ENCODE measurements around the gene HIVEP1. TPM values are rescaled to one million over a fixed set of nuclear protein-coding genes. Genes with fewer than 3 reads are reported as not detected.

HIVEP1 gene
- total RNA-seq, 5 donors from 2014 or later (not counting 1 experiment from before 2014, with no cell fraction given): 20.0 to 73.1 (median 29.5) TPM

- H3K4me1 Mint-ChIP-seq: peaks cover 54 to 64% (median 57%) of the 10 kb centered on the region in 3 donors
- peak overlapping the region; percentile 4 to 8 for H3K27ac Mint-ChIP-seq
- Histone ChIP-seq H3K27ac (ENCODE audit: low read length) (no peak overlapping the region), H3K9me3 (peaks cover 6% of the 10 kb centered on the region), H3K36me3 (ENCODE audit: control insufficient read depth in 2 of 2, extremely low read depth in 1 of 2, insufficient read depth in 1 of 2, low read length in 1 of 2) (peaks cover 0 to 3% of the 10 kb centered on the region in 2 donors), H3K27me3 (replicated peaks in 1 of 2; ENCODE audit: control insufficient read depth in 2 of 2, extremely low read depth in 1 of 2, insufficient read depth in 2 of 2, low read length in 1 of 2) (no peaks in the 10 kb centered on the region), H3K4me3 (ENCODE audit: control insufficient read depth in 1 of 2, extremely low read depth in 1 of 2, low read length in 1 of 2) (no peak overlapping the region), H3K4me1 (ENCODE audit: control insufficient read depth in 1 of 2, extremely low read depth in 1 of 2, insufficient read depth in 2 of 2, low read length in 2 of 2) (peaks cover 1 to 23% of the 10 kb centered on the region in 2 experiments)
- peak overlapping the region in 1 of 3 donors; percentile 43 for H3K4me3 Mint-ChIP-seq
- H3K36me3 Mint-ChIP-seq: peaks cover 62% of the 10 kb centered on the region
- DNase-seq: no peak
- POLR2A ChIA-PET: no interaction called here
- no peak for ATAC-seq (replicated peaks in 1 of 4)
- H3K9me3 Mint-ChIP-seq: peaks cover 4 to 21% (median 13%) of the 10 kb centered on the region in 3 donors
- CTCF ChIA-PET: no interaction called here
- H3K27me3 Mint-ChIP-seq: no peaks in the 10 kb centered on the region
- WGBS (ENCODE audit: insufficient coverage): 68% methylated on average over 2 of the region's 4 CpGs
Observed at GRCh38 chr6:12026120-12026519, 14.0 kb downstream of the HIVEP1 start.

- H3K4me1 Mint-ChIP-seq: peaks cover 57 to 61% (median 59%) of the 10 kb centered on the region in 3 donors
- DNase-seq: no peak
- ChIA-PET CTCF (no interaction called here), POLR2A (no interaction called here)
- peaks cover 64% of the 10 kb centered on the region for H3K36me3 Mint-ChIP-seq
- H3K27me3 Mint-ChIP-seq: no peaks in the 10 kb centered on the region
- no peak overlapping the region for H3K27ac Mint-ChIP-seq
- no CpG with 5 or more reads among the region's 1 CpG for WGBS (ENCODE audit: insufficient coverage)
- H3K4me3 Mint-ChIP-seq: no peak overlapping the region
- Histone ChIP-seq H3K9me3 (peaks cover 6% of the 10 kb centered on the region), H3K36me3 (ENCODE audit: control insufficient read depth in 2 of 2, extremely low read depth in 1 of 2, insufficient read depth in 1 of 2, low read length in 1 of 2) (peaks cover 0 to 3% of the 10 kb centered on the region in 2 donors), H3K4me3 (ENCODE audit: control insufficient read depth in 1 of 2, extremely low read depth in 1 of 2, low read length in 1 of 2) (no peak overlapping the region), H3K4me1 (ENCODE audit: control insufficient read depth in 1 of 2, extremely low read depth in 1 of 2, insufficient read depth in 2 of 2, low read length in 2 of 2) (peaks cover 0 to 20% of the 10 kb centered on the region in 2 experiments), H3K27ac (ENCODE audit: low read length) (no peak overlapping the region), H3K27me3 (replicated peaks in 1 of 2; ENCODE audit: control insufficient read depth in 2 of 2, extremely low read depth in 1 of 2, insufficient read depth in 2 of 2, low read length in 1 of 2) (no peaks in the 10 kb centered on the region)
- no peak for ATAC-seq (replicated peaks in 1 of 4)
- peaks cover 4 to 23% (median 14%) of the 10 kb centered on the region in 3 donors for H3K9me3 Mint-ChIP-seq
Observed at GRCh38 chr6:12026833-12027232, 14.7 kb downstream of the HIVEP1 start.

GRCh38 chr6:12028213-12028612, 16.1 kb downstream of the HIVEP1 start:
- ATAC-seq (replicated peaks in 1 of 4): no peak
- DNase-seq: no peak
- H3K36me3 Mint-ChIP-seq: peaks cover 68% of the 10 kb centered on the region
- H3K4me1 Mint-ChIP-seq: peaks cover 57 to 67% (median 58%) of the 10 kb centered on the region in 3 donors
- H3K36me3 ChIP-seq (ENCODE audit: control insufficient read depth in 2 of 2, extremely low read depth in 1 of 2, insufficient read depth in 1 of 2, low read length in 1 of 2): peaks cover 0 to 3% of the 10 kb centered on the region in 2 donors
- H3K9me3 ChIP-seq: peaks cover 6% of the 10 kb centered on the region
- H3K27ac ChIP-seq (ENCODE audit: low read length): no peak overlapping the region
- no peak overlapping the region for H3K27ac Mint-ChIP-seq
- H3K9me3 Mint-ChIP-seq: peaks cover 4 to 23% (median 14%) of the 10 kb centered on the region in 3 donors
- H3K27me3 ChIP-seq (replicated peaks in 1 of 2; ENCODE audit: control insufficient read depth in 2 of 2, extremely low read depth in 1 of 2, insufficient read depth in 2 of 2, low read length in 1 of 2): no peaks in the 10 kb centered on the region
- CTCF ChIA-PET: interaction anchor here in 1 of 2 donors (0.5 kb wide), 1 partner anchor 117 kb away, joined by 4 read pairs; no protein-coding TSS in a partner anchor
- H3K4me3 Mint-ChIP-seq: no peak overlapping the region
- POLR2A ChIA-PET: interaction anchor here in 1 of 2 donors (0.6 to 0.7 kb wide), 3 partner anchors 11 to 174 kb away, joined by 3 to 4 read pairs (median 4); no protein-coding TSS in a partner anchor
- WGBS (ENCODE audit: insufficient coverage): 90% methylated on average over 3 of the region's 4 CpGs
- H3K4me3 ChIP-seq (ENCODE audit: control insufficient read depth in 1 of 2, extremely low read depth in 1 of 2, low read length in 1 of 2): no peak overlapping the region
- peaks cover 0 to 18% of the 10 kb centered on the region in 2 experiments for H3K4me1 ChIP-seq (ENCODE audit: control insufficient read depth in 1 of 2, extremely low read depth in 1 of 2, insufficient read depth in 2 of 2, low read length in 2 of 2)
- H3K27me3 Mint-ChIP-seq: no peaks in the 10 kb centered on the region

- peaks cover 64% of the 10 kb centered on the region for H3K36me3 Mint-ChIP-seq
Observed at GRCh38 chr6:12029979-12030737, 18.0 kb downstream of the HIVEP1 start.

GRCh38 chr6:12030993-12031550, 19.0 kb downstream of the HIVEP1 start:
- Mint-ChIP-seq H3K27me3 (no peaks in the 10 kb centered on the region), H3K27ac (peak overlapping the region in 1 of 2 donors; percentile 8), H3K4me1 (peaks cover 60 to 74% (median 64%) of the 10 kb centered on the region in 3 donors), H3K36me3 (peaks cover 58% of the 10 kb centered on the region), H3K4me3 (no peak overlapping the region), H3K9me3 (peaks cover 4 to 23% (median 14%) of the 10 kb centered on the region in 3 donors)
- Histone ChIP-seq H3K27ac (ENCODE audit: low read length) (no peak overlapping the region), H3K36me3 (ENCODE audit: control insufficient read depth in 2 of 2, extremely low read depth in 1 of 2, insufficient read depth in 1 of 2, low read length in 1 of 2) (peaks cover 0 to 3% of the 10 kb centered on the region in 2 donors), H3K4me3 (ENCODE audit: control insufficient read depth in 1 of 2, extremely low read depth in 1 of 2, low read length in 1 of 2) (no peak overlapping the region), H3K9me3 (peaks cover 6% of the 10 kb centered on the region), H3K27me3 (replicated peaks in 1 of 2; ENCODE audit: control insufficient read depth in 2 of 2, extremely low read depth in 1 of 2, insufficient read depth in 2 of 2, low read length in 1 of 2) (no peaks in the 10 kb centered on the region), H3K4me1 (ENCODE audit: control insufficient read depth in 1 of 2, extremely low read depth in 1 of 2, insufficient read depth in 2 of 2, low read length in 2 of 2) (peaks cover 0 to 22% of the 10 kb centered on the region in 2 experiments)
- ChIA-PET CTCF (interaction anchor here in 1 of 2 donors (0.6 kb wide), 2 partner anchors 19 to 538 kb away, joined by 4 to 5 read pairs; partner anchors contain the start of gene HIVEP1), POLR2A (interaction anchor here in 1 of 2 donors (0.6 to 0.7 kb wide), 2 partner anchors 19 to 365 kb away, joined by 6 to 11 read pairs; partner anchors contain the start of gene HIVEP1)
- 100% methylated on average over 1 of the region's 2 CpGs for WGBS (ENCODE audit: insufficient coverage)
- DNase-seq (no peak), ATAC-seq (replicated peaks in 1 of 4) (no peak)

More at GRCh38 chr6:12029979-12030737, 18.0 kb downstream of the HIVEP1 start:
- Mint-ChIP-seq H3K4me3 (no peak overlapping the region), H3K27me3 (no peaks in the 10 kb centered on the region), H3K4me1 (peaks cover 62 to 76% (median 64%) of the 10 kb centered on the region in 3 donors), H3K9me3 (peaks cover 4 to 23% (median 14%) of the 10 kb centered on the region in 3 donors), H3K27ac (no peak overlapping the region)
- CTCF ChIA-PET: interaction anchor here in 1 of 2 donors (0.6 kb wide), 2 partner anchors 18 to 537 kb away, joined by 4 to 5 read pairs; partner anchors contain the start of gene HIVEP1
- H3K4me1 ChIP-seq (ENCODE audit: control insufficient read depth in 1 of 2, extremely low read depth in 1 of 2, insufficient read depth in 2 of 2, low read length in 2 of 2): peaks cover 0 to 24% of the 10 kb centered on the region in 2 experiments
- no peaks in the 10 kb centered on the region for H3K27me3 ChIP-seq (replicated peaks in 1 of 2; ENCODE audit: control insufficient read depth in 2 of 2, extremely low read depth in 1 of 2, insufficient read depth in 2 of 2, low read length in 1 of 2)
- peaks cover 6% of the 10 kb centered on the region for H3K9me3 ChIP-seq
- ATAC-seq (replicated peaks in 1 of 4) (no peak), DNase-seq (no peak)
- no peak overlapping the region for H3K4me3 ChIP-seq (ENCODE audit: control insufficient read depth in 1 of 2, extremely low read depth in 1 of 2, low read length in 1 of 2)
- WGBS (ENCODE audit: insufficient coverage): no CpG with 5 or more reads among the region's 4 CpGs
- H3K36me3 ChIP-seq (ENCODE audit: control insufficient read depth in 2 of 2, extremely low read depth in 1 of 2, insufficient read depth in 1 of 2, low read length in 1 of 2): peaks cover 0 to 3% of the 10 kb centered on the region in 2 donors
- no peak overlapping the region for H3K27ac ChIP-seq (ENCODE audit: low read length)
- POLR2A ChIA-PET: interaction anchor here (0.6 to 0.8 kb wide), 2 partner anchors 15 to 18 kb away, joined by 3 to 6 read pairs; partner anchors contain the start of gene HIVEP1 (in 1 of the 2)
